ENCODE measurements around the gene MYDGF. TPM values are rescaled to one million over a fixed set of nuclear protein-coding genes. Genes with fewer than 3 reads are reported as not detected.

Gene MYDGF
- total RNA-seq, 1 experiment from 2014 or later = 81.2 TPM

- BruUV-seq (replicated peaks) = no TSS peak
- Mint-ChIP-seq H3K27me3 (ENCODE audit: unreplicated experiment) (no peaks in the 10 kb centered on the region), H3K36me3 (ENCODE audit: insufficient read depth, unreplicated experiment) (peaks cover 48% of the 10 kb centered on the region), H3K9me3 (ENCODE audit: low read depth, unreplicated experiment) (no peaks in the 10 kb centered on the region), H3K4me1 (ENCODE audit: low read depth, unreplicated experiment) (peaks cover 12% of the 10 kb centered on the region), H3K27ac (ENCODE audit: unreplicated experiment) (no peak overlapping the region), H3K4me3 (ENCODE audit: low read depth, unreplicated experiment) (no peak overlapping the region)
- intact Hi-C loops (cut with micrococcal nuclease; ENCODE audit: unreplicated experiment) = no loop called here
- TF ChIP-seq, protein P1, sequence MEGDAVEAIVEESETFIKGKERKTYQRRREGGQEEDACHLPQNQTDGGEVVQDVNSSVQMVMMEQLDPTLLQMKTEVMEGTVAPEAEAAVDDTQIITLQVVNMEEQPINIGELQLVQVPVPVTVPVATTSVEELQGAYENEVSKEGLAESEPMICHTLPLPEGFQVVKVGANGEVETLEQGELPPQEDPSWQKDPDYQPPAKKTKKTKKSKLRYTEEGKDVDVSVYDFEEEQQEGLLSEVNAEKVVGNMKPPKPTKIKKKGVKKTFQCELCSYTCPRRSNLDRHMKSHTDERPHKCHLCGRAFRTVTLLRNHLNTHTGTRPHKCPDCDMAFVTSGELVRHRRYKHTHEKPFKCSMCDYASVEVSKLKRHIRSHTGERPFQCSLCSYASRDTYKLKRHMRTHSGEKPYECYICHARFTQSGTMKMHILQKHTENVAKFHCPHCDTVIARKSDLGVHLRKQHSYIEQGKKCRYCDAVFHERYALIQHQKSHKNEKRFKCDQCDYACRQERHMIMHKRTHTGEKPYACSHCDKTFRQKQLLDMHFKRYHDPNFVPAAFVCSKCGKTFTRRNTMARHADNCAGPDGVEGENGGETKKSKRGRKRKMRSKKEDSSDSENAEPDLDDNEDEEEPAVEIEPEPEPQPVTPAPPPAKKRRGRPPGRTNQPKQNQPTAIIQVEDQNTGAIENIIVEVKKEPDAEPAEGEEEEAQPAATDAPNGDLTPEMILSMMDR (IDR thresholded peaks at IDR 0.05; ENCODE audit: unreplicated experiment) = no peak
- DNase-seq = no peak
- CTCF ChIA-PET = interaction anchor here (0.5 kb wide), 1 partner anchor 707 kb away, joined by 3 read pairs; no protein-coding TSS in a partner anchor
Measured at GRCh38 chr19:4693078-4693350, 22.9 kb upstream of the MYDGF start.

GRCh38 chr19:4692251-4693077 is 22.3 kb upstream of the MYDGF start:
- H3K27ac Mint-ChIP-seq (ENCODE audit: unreplicated experiment) = no peak overlapping the region
- H3K4me1 Mint-ChIP-seq (ENCODE audit: low read depth, unreplicated experiment) = peaks cover 12% of the 10 kb centered on the region
- H3K36me3 Mint-ChIP-seq (ENCODE audit: insufficient read depth, unreplicated experiment) = peaks cover 48% of the 10 kb centered on the region
- no peak overlapping the region for H3K4me3 Mint-ChIP-seq (ENCODE audit: low read depth, unreplicated experiment)
- DNase-seq = no peak
- intact Hi-C loops (cut with micrococcal nuclease; ENCODE audit: unreplicated experiment) = no loop called here
- no peaks in the 10 kb centered on the region for H3K9me3 Mint-ChIP-seq (ENCODE audit: low read depth, unreplicated experiment)
- CTCF ChIA-PET = interaction anchor here (0.5 kb wide), 1 partner anchor 708 kb away, joined by 3 read pairs; no protein-coding TSS in a partner anchor
- TF ChIP-seq, protein P1 (IDR thresholded peaks at IDR 0.05; ENCODE audit: unreplicated experiment) = no peak
- BruUV-seq (replicated peaks) = no TSS peak
- no peaks in the 10 kb centered on the region for H3K27me3 Mint-ChIP-seq (ENCODE audit: unreplicated experiment)

GRCh38 chr19:4691373-4691772 is 21.2 kb upstream of the MYDGF start:
- CTCF ChIA-PET = no interaction called here
- BruUV-seq (replicated peaks) = no TSS peak
- TF ChIP-seq, protein P1 (IDR thresholded peaks at IDR 0.05; ENCODE audit: unreplicated experiment) = no peak
- H3K27ac Mint-ChIP-seq (ENCODE audit: unreplicated experiment) = no peak overlapping the region
- intact Hi-C loops (cut with micrococcal nuclease; ENCODE audit: unreplicated experiment) = no loop called here
- peaks cover 12% of the 10 kb centered on the region for H3K4me1 Mint-ChIP-seq (ENCODE audit: low read depth, unreplicated experiment)
- DNase-seq = no peak
- H3K36me3 Mint-ChIP-seq (ENCODE audit: insufficient read depth, unreplicated experiment) = peaks cover 42% of the 10 kb centered on the region
- H3K4me3 Mint-ChIP-seq (ENCODE audit: low read depth, unreplicated experiment) = no peak overlapping the region
- H3K9me3 Mint-ChIP-seq (ENCODE audit: low read depth, unreplicated experiment) = no peaks in the 10 kb centered on the region
- H3K27me3 Mint-ChIP-seq (ENCODE audit: unreplicated experiment) = no peaks in the 10 kb centered on the region

DNA sequence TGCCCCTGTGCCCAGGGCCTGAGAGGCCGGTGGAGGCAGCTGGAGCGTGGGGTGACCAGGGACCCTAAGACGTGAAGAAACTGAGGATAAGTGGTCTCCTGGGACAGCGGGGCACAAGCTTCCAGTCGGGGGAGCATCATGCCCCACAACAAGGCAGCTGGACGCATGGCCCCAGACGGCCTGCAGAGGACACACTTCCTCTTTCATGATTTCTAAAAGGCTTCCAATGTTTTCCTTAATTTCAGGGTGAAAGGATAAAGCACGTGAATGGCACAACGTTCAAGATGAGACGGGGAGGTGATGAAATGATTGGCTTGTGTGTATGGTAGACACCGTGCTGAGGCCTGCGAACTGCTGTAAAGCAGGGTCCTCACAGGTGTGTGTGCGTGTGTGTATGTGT is 20.2 kb upstream of the MYDGF start:
- H3K4me3 Mint-ChIP-seq (ENCODE audit: low read depth, unreplicated experiment) = no peak overlapping the region
- H3K4me1 Mint-ChIP-seq (ENCODE audit: low read depth, unreplicated experiment) = peaks cover 12% of the 10 kb centered on the region
- H3K9me3 Mint-ChIP-seq (ENCODE audit: low read depth, unreplicated experiment) = no peaks in the 10 kb centered on the region
- CTCF ChIA-PET = no interaction called here
- DNase-seq = no peak
- no peak overlapping the region for H3K27ac Mint-ChIP-seq (ENCODE audit: unreplicated experiment)
- no peaks in the 10 kb centered on the region for H3K27me3 Mint-ChIP-seq (ENCODE audit: unreplicated experiment)
- peaks cover 39% of the 10 kb centered on the region for H3K36me3 Mint-ChIP-seq (ENCODE audit: insufficient read depth, unreplicated experiment)
- TF ChIP-seq, protein P1 (IDR thresholded peaks at IDR 0.05; ENCODE audit: unreplicated experiment) = no peak
- intact Hi-C loops (cut with micrococcal nuclease; ENCODE audit: unreplicated experiment) = no loop called here
- BruUV-seq (replicated peaks) = no TSS peak
